Naive thymus-derived CD4-positive, alpha-beta T cell (primary cell): ENCODE measurements around the gene TSHZ1. TPM values are rescaled to one million over a fixed set of nuclear protein-coding genes. Genes with fewer than 3 reads are reported as not detected.

Source experiments
- ATAC-seq: fragments of 150-1000 bp; cut with Tn5 transposase; 2 replicates; pipeline ENCODE4 v1.10.0; 2021; ENCODE audit warnings: mild to moderate bottlenecking, moderate library complexity
- CTCF ChIA-PET: fragments of 350-600 bp; sonication (Branson Sonifier 250); formaldehyde crosslinking; loops from one replicate; lab custom pipeline; 2021; ENCODE audit warnings: antibody characterized with exemption; lab: Charles Lee
- POLR2A ChIA-PET: fragments of 350-600 bp; sonication (Branson Sonifier 250); formaldehyde crosslinking; loops from one replicate; lab custom pipeline; 2021; ENCODE audit warnings: antibody characterized with exemption, inconsistent platforms; lab: Charles Lee
- DNase-seq, 9 donors: peaks; one replicate each; pipeline versions ENCODE4 v3.0.0 to v3.0.0-alpha.2; 2020 to 2022; ENCODE audit warnings: mixed read lengths in 1 of 9
- H3K27ac ChIP-seq: one replicate; pipeline ENCODE4 v1.7.0; 2013; ENCODE audit warnings: mild to moderate bottlenecking, low read depth, low read length, moderate library complexity
- H3K27me3 ChIP-seq, 2 donors: one replicate each; pipeline ENCODE4 v1.7.0; 2013; ENCODE audit warnings: low read length in 2 of 2, mild to moderate bottlenecking in 2 of 2, moderate library complexity in 2 of 2; ENCODE audit not compliant: control insufficient read depth in 2 of 2, insufficient read depth in 2 of 2
- H3K36me3 ChIP-seq, 3 experiments: 1 replicate in 2 of 3; 2 replicates in 1 of 3; pipeline ENCODE4 v1.7.0; 2013; ENCODE audit warnings: low read length in 3 of 3, mild to moderate bottlenecking in 3 of 3, moderate library complexity in 1 of 3; ENCODE audit not compliant: insufficient read depth in 3 of 3, control insufficient read depth in 2 of 3
- H3K4me1 ChIP-seq, 2 donors: one replicate each; pipeline ENCODE4 v1.7.0; 2013; ENCODE audit warnings: low read length in 2 of 2, mild to moderate bottlenecking in 2 of 2, moderate library complexity in 1 of 2; ENCODE audit not compliant: control insufficient read depth in 2 of 2, insufficient read depth in 2 of 2
- H3K4me3 ChIP-seq: 2 replicates; pipeline ENCODE4 v1.7.0; 2013; ENCODE audit warnings: mild to moderate bottlenecking, low read length
- H3K9me3 ChIP-seq, 3 experiments: 1 replicate in 2 of 3; 2 replicates in 1 of 3; pipeline ENCODE4 v1.7.0; 2013; ENCODE audit warnings: low read length in 3 of 3; ENCODE audit not compliant: control insufficient read depth in 2 of 3
- H3K27ac Mint-ChIP-seq, 9 donors: one replicate each; pipeline ENCODE4 v1.8.0; 2020 to 2022; ENCODE audit warnings: mixed read lengths in 9 of 9, mild to moderate bottlenecking in 8 of 9, moderate library complexity in 5 of 9, inconsistent platforms in 2 of 9
- H3K27me3 Mint-ChIP-seq, 5 donors: one replicate each; pipeline ENCODE4 v1.8.0; 2021 to 2022; ENCODE audit warnings: mixed read lengths in 5 of 5, mild to moderate bottlenecking in 1 of 5
- H3K36me3 Mint-ChIP-seq, 5 donors: one replicate each; pipeline ENCODE4 v1.8.0; 2020 to 2022; ENCODE audit warnings: mixed read lengths in 5 of 5, mild to moderate bottlenecking in 3 of 5, inconsistent platforms in 1 of 5
- H3K4me1 Mint-ChIP-seq, 7 donors: one replicate each; pipeline ENCODE4 v1.8.0; 2020 to 2022; ENCODE audit warnings: mixed read lengths in 7 of 7, mild to moderate bottlenecking in 3 of 7, inconsistent platforms in 1 of 7
- H3K4me3 Mint-ChIP-seq, 10 donors: one replicate each; pipeline ENCODE4 v1.8.0; 2020 to 2022; ENCODE audit warnings: mild to moderate bottlenecking in 10 of 10, mixed read lengths in 10 of 10, moderate library complexity in 6 of 10, inconsistent platforms in 2 of 10
- H3K9me3 Mint-ChIP-seq, 11 donors: one replicate each; pipeline ENCODE4 v1.8.0; 2020 to 2022; ENCODE audit warnings: mixed read lengths in 11 of 11, mild to moderate bottlenecking in 4 of 11, inconsistent platforms in 1 of 11, moderate library complexity in 1 of 11
- intact Hi-C, 2 donors: fragments of 100-400 bp; cut with micrococcal nuclease; formaldehyde crosslinking; loops; one replicate each; pipeline ENCODE4 v1.15.1; 2023
- polyA plus RNA-seq, 2 donors: library from polyadenylated mRNA; unstranded; fragments of 300-500 nt; fragmentation: Illumina TruSeq; gene quantifications; one replicate each; pipeline ENCODE4 v1.2.3, GENCODE V29; 2021
- total RNA-seq, 6 experiments: library from RNA in 5 of 6; stranded (reverse) in 5 of 6; gene quantifications; 1 replicate in 5 of 6; 2 replicates in 1 of 6; pipeline ENCODE4 v1.2.3 and lab custom pipeline; 2021 to 2026

The TSHZ1 gene
- total and polyA plus RNA-seq, 7 experiments from 2014 or later: 4.5 to 33.5 (median 23.4) TPM

DNA sequence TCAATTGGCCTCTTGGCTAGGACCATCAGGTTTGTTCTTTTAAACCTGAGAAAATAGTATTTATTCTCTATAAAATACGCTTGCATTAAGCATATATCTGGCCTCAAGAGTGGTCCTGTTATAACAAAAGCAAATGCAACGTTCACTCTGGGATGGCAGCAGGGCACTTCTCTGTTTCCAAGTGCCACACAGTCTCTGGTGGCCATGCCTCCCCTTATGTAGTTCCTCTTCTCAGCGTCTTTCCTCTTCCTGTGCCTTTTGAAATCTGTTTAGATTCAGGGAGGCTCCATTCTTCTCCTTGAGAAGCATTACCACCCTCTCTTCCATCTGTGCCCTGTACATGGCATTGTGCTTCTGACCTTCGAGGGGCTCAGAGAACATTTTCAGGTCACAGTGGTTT is 51.9 kb downstream of the TSHZ1 start:
- Histone ChIP-seq H3K4me1 (peaks cover 0 to 6% of the 10 kb centered on the region in 2 donors), H3K27ac (no peak overlapping the region), H3K36me3 (no peaks in the 10 kb centered on the region), H3K27me3 (no peaks in the 10 kb centered on the region), H3K9me3 (no peaks in the 10 kb centered on the region), H3K4me3 (no peak overlapping the region)
- Mint-ChIP-seq H3K27ac (peak overlapping the region in 2 of 9 donors; percentile 16 to 22), H3K4me3 (no peak overlapping the region), H3K9me3 (no peaks in the 10 kb centered on the region), H3K27me3 (no peaks in the 10 kb centered on the region), H3K4me1 (peaks cover 24 to 90% (median 77%) of the 10 kb centered on the region in 7 donors), H3K36me3 (peaks cover 0 to 21% (median 6%) of the 10 kb centered on the region in 5 donors)
- intact Hi-C loops: no loop called here
- CTCF ChIA-PET: no interaction called here
- DNase-seq (no peak), ATAC-seq (no peak)
- POLR2A ChIA-PET: interaction anchor here (0.6 kb wide), 1 partner anchor 16 kb away, joined by 3 read pairs; no protein-coding TSS in a partner anchor

DNA sequence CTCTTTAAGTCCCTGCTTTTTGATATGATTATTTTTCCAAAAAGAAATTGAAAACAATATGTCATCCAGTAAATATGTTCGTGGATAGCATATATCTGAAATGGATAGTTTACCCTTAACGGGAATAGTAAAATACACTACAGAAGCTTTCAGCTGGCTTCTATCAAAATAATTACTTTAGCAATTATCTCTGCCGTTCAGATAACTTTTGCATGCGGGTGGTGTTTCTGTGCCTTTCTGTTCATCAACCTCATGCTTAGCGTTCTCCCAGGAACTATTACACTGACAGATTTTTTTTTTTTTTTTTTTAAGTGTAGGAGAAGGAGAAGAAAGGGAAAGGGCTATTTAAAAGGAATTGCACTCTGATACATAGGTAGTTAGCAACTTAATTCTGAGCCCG is 53.6 kb downstream of the TSHZ1 start:
- ATAC-seq: no peak
- ChIA-PET POLR2A (interaction anchor here (0.7 to 1.2 kb wide), 4 partner anchors 22 to 56 kb away, joined by 3 to 6 read pairs (median 3); no protein-coding TSS in a partner anchor), CTCF (no interaction called here)
- Histone ChIP-seq H3K27ac (no peak overlapping the region), H3K36me3 (no peaks in the 10 kb centered on the region), H3K27me3 (no peaks in the 10 kb centered on the region), H3K4me1 (peaks cover 0 to 6% of the 10 kb centered on the region in 2 donors), H3K4me3 (no peak overlapping the region), H3K9me3 (no peaks in the 10 kb centered on the region)
- Mint-ChIP-seq H3K27ac (no peak overlapping the region), H3K4me3 (no peak overlapping the region), H3K9me3 (no peaks in the 10 kb centered on the region), H3K36me3 (peaks cover 0 to 21% (median 6%) of the 10 kb centered on the region in 5 donors), H3K27me3 (no peaks in the 10 kb centered on the region), H3K4me1 (peaks cover 27 to 96% (median 84%) of the 10 kb centered on the region in 7 donors)
- DNase-seq: no peak
- intact Hi-C loops: no loop called here

DNA sequence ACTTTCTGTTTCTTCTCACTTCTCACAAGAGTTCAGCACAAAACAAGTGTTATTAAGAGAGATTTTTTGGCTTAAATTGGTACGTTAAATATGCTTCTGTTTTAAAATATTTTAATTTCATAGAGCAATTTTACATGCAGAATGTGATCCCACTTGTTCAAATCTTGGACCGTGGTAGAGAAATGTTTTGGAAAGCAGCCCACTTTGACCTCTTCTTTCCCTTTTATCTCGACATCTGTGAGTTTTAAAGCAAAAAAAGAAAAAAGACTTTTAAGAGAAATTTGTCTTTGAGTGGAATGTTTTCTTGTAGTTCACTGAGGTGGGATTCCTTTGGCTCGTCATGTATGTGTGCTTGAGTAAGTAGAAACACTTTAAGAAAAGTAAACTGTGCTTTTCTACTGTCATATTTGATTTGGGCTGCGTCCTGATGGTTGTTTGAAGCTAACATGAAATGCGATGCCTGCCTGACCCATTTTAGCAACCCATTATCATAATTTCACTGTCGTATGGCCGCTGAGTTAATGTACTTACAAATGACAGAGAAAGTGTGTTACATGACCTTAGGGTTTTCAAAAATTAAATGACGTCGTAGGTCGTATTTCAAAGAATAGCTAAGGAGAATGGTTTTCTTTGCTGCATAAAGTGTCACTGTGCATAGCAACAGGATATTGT is 54.5 kb downstream of the TSHZ1 start:
- DNase-seq: no peak
- Mint-ChIP-seq H3K27me3 (no peaks in the 10 kb centered on the region), H3K36me3 (peaks cover 0 to 21% (median 6%) of the 10 kb centered on the region in 5 donors), H3K4me3 (no peak overlapping the region), H3K4me1 (peaks cover 27 to 99% (median 88%) of the 10 kb centered on the region in 7 donors), H3K27ac (peak overlapping the region in 1 of 9 donors; percentile 8), H3K9me3 (no peaks in the 10 kb centered on the region)
- peaks cover 0 to 9% of the 10 kb centered on the region in 2 donors for H3K4me1 ChIP-seq
- no peak overlapping the region for H3K4me3 ChIP-seq
- no peak overlapping the region for H3K27ac ChIP-seq
- H3K36me3 ChIP-seq: no peaks in the 10 kb centered on the region
- no peak for ATAC-seq
- POLR2A ChIA-PET: no interaction called here
- CTCF ChIA-PET: interaction anchor here (1.1 kb wide), 1 partner anchor 23 kb away, joined by 3 read pairs; no protein-coding TSS in a partner anchor
- no peaks in the 10 kb centered on the region for H3K9me3 ChIP-seq
- intact Hi-C loops: no loop called here
- H3K27me3 ChIP-seq: no peaks in the 10 kb centered on the region

- Histone ChIP-seq H3K4me1 (peaks cover 0 to 10% of the 10 kb centered on the region in 2 donors), H3K27me3 (no peaks in the 10 kb centered on the region), H3K36me3 (no peaks in the 10 kb centered on the region), H3K4me3 (no peak overlapping the region), H3K27ac (no peak overlapping the region), H3K9me3 (no peaks in the 10 kb centered on the region)
- intact Hi-C loops: no loop called here
- ChIA-PET CTCF (interaction anchor here (1.1 kb wide), 1 partner anchor 24 kb away, joined by 3 read pairs; no protein-coding TSS in a partner anchor), POLR2A (no interaction called here)
- no peak for DNase-seq
- Mint-ChIP-seq H3K4me3 (peak overlapping the region in 1 of 10 donors; percentile 3), H3K9me3 (no peaks in the 10 kb centered on the region), H3K36me3 (peaks cover 0 to 20% (median 4%) of the 10 kb centered on the region in 5 donors), H3K27ac (no peak overlapping the region), H3K4me1 (peaks cover 27 to 99% (median 88%) of the 10 kb centered on the region in 7 donors), H3K27me3 (no peaks in the 10 kb centered on the region)
- ATAC-seq: no peak
Observed at GRCh38 chr18:75265872-75266271, 55.3 kb downstream of the TSHZ1 start.

DNA sequence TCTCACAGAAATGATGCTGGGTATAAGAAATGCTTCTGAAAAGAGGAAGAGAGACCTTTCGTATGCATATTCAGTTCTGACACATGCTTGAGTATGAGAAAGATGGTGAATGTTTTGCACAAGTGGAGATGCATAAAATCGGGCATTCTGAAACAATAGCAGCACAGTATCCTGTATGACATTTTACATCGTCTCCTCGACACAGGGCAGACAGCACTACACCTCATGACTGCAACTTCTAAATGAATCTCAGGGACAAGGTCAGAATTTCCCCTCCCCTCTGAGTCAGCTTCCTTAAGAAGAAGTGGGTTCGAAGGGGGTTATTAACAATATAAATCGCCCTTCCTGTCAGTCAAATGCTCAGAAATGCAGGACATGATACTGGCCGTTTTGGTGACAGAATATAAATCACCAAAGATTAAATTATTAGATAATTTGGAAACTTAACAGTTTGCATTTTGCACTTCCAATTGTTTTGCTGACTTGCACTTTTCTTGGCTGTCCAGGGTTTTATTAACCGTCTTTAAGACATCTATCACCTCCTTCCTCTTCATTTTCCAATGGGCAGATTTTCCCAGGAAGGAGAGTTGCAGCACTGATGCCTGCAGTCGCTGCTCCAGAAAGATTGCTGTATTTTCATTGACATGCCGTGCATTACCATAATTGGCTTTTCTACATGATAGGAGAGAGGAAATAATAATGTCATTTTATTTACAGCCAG is 57.2 kb downstream of the TSHZ1 start:
- Mint-ChIP-seq H3K4me3 (peak overlapping the region in 1 of 10 donors; percentile 8), H3K36me3 (peaks cover 0 to 13% (median 0%) of the 10 kb centered on the region in 5 donors), H3K27ac (no peak overlapping the region), H3K27me3 (no peaks in the 10 kb centered on the region), H3K4me1 (peaks cover 11 to 98% (median 90%) of the 10 kb centered on the region in 7 donors), H3K9me3 (no peaks in the 10 kb centered on the region)
- intact Hi-C loops: no loop called here
- ATAC-seq (peak; percentile 34), DNase-seq (no peak)
- H3K27me3 ChIP-seq: no peaks in the 10 kb centered on the region
- POLR2A ChIA-PET: no interaction called here
- H3K27ac ChIP-seq: no peak overlapping the region
- H3K9me3 ChIP-seq: no peaks in the 10 kb centered on the region
- no peak overlapping the region for H3K4me3 ChIP-seq
- H3K36me3 ChIP-seq: no peaks in the 10 kb centered on the region
- CTCF ChIA-PET: no interaction called here
- peaks cover 0 to 10% of the 10 kb centered on the region in 2 donors for H3K4me1 ChIP-seq

GRCh38 chr18:75268364-75268646 is 57.7 kb downstream of the TSHZ1 start:
- ChIA-PET POLR2A (no interaction called here), CTCF (no interaction called here)
- H3K4me3 ChIP-seq: no peak overlapping the region
- H3K9me3 ChIP-seq: no peaks in the 10 kb centered on the region
- Mint-ChIP-seq H3K9me3 (no peaks in the 10 kb centered on the region), H3K36me3 (peaks cover 0 to 16% (median 0%) of the 10 kb centered on the region in 5 donors), H3K4me3 (peak overlapping the region in 1 of 10 donors; percentile 14), H3K27ac (no peak overlapping the region), H3K4me1 (peaks cover 11 to 96% (median 91%) of the 10 kb centered on the region in 7 donors), H3K27me3 (no peaks in the 10 kb centered on the region)
- ATAC-seq (no peak), DNase-seq (no peak)
- intact Hi-C loops: no loop called here
- H3K36me3 ChIP-seq: no peaks in the 10 kb centered on the region
- H3K27me3 ChIP-seq: no peaks in the 10 kb centered on the region
- no peak overlapping the region for H3K27ac ChIP-seq
- peaks cover 0 to 10% of the 10 kb centered on the region in 2 donors for H3K4me1 ChIP-seq
